Measurements from ENCODE around the gene GNAZ.
"Not testable (repeated sequence)": the region's sequence is repeated elsewhere in the genome, so short reads cannot be mapped to it uniquely, and the experiment has no call there.

Gene GNAZ

GRCh38 chr22:23047265-23047664 is 23.1 kb upstream of the GNAZ start:
- peaks cover 4 to 15% of the 10 kb centered on the region in 2 donors for H3K9me3 ChIP-seq (ENCODE audit: control insufficient read depth in 1 of 2, low read length in 2 of 2)
- no peaks in the 10 kb centered on the region for H3K36me3 ChIP-seq (ENCODE audit: control insufficient read depth in 1 of 2, insufficient read depth in 2 of 2, low read length in 2 of 2)
- no peaks in the 10 kb centered on the region for H3K27me3 ChIP-seq (ENCODE audit: low read depth, low read length)
- H3K4me3 ChIP-seq (ENCODE audit: low read depth in 1 of 2, low read length in 2 of 2) = no peak overlapping the region
- no peaks in the 10 kb centered on the region for H3K4me1 ChIP-seq (ENCODE audit: control insufficient read depth in 1 of 2, insufficient read depth in 2 of 2, low read length in 2 of 2)
- H3K27ac ChIP-seq (ENCODE audit: low read length) = no peak overlapping the region

DNA sequence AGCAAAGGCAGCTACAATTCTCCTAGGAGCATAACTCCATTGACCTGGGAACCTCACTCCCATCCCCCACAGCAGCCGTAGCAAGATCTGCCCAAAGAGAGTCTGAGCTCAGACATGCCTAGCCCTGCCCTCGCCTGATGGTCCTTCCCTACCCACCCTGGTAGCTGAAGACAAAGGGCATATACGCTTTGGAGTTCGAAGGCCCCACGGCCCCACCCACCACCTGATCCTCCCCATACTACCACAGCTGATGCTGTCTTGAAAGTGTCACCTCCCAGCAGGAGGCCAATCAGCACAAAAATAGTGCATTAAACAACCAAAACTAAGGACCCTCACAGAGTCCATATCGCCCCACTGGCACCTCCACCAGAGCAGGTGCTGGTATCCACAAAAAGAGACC is 22.6 kb upstream of the GNAZ start:
- Histone ChIP-seq H3K27ac (ENCODE audit: low read length) (no peak overlapping the region), H3K27me3 (ENCODE audit: low read depth, low read length) (no peaks in the 10 kb centered on the region), H3K4me1 (ENCODE audit: control insufficient read depth in 1 of 2, insufficient read depth in 2 of 2, low read length in 2 of 2) (no peaks in the 10 kb centered on the region), H3K4me3 (ENCODE audit: low read depth in 1 of 2, low read length in 2 of 2) (no peak overlapping the region), H3K9me3 (ENCODE audit: control insufficient read depth in 1 of 2, low read length in 2 of 2) (peaks cover 4 to 15% of the 10 kb centered on the region in 2 donors), H3K36me3 (ENCODE audit: control insufficient read depth in 1 of 2, insufficient read depth in 2 of 2, low read length in 2 of 2) (no peaks in the 10 kb centered on the region)

- H3K27ac ChIP-seq (ENCODE audit: low read length); H3K27me3 ChIP-seq (ENCODE audit: low read depth, low read length); H3K4me1 ChIP-seq (ENCODE audit: control insufficient read depth in 1 of 2, insufficient read depth in 2 of 2, low read length in 2 of 2); H3K36me3 ChIP-seq (ENCODE audit: control insufficient read depth in 1 of 2, insufficient read depth in 2 of 2, low read length in 2 of 2); H3K4me3 ChIP-seq (ENCODE audit: low read depth in 1 of 2, low read length in 2 of 2): not testable (repeated sequence)
- H3K9me3 ChIP-seq (ENCODE audit: control insufficient read depth in 1 of 2, low read length in 2 of 2) = peaks cover 4 to 17% of the 10 kb centered on the region in 2 donors
Observed at GRCh38 chr22:23050546-23050945, 19.8 kb upstream of the GNAZ start.

GRCh38 chr22:23053051-23053707 is 17.1 kb upstream of the GNAZ start:
- H3K27me3 ChIP-seq (ENCODE audit: low read depth, low read length) = no peaks in the 10 kb centered on the region
- no peaks in the 10 kb centered on the region for H3K4me1 ChIP-seq (ENCODE audit: control insufficient read depth in 1 of 2, insufficient read depth in 2 of 2, low read length in 2 of 2)
- H3K4me3 ChIP-seq (ENCODE audit: low read depth in 1 of 2, low read length in 2 of 2) = no peak overlapping the region
- peaks cover 0 to 10% of the 10 kb centered on the region in 2 donors for H3K9me3 ChIP-seq (ENCODE audit: control insufficient read depth in 1 of 2, low read length in 2 of 2)
- no peaks in the 10 kb centered on the region for H3K36me3 ChIP-seq (ENCODE audit: control insufficient read depth in 1 of 2, insufficient read depth in 2 of 2, low read length in 2 of 2)
- H3K27ac ChIP-seq (ENCODE audit: low read length) = no peak overlapping the region

- peaks cover 0 to 10% of the 10 kb centered on the region in 2 donors for H3K9me3 ChIP-seq (ENCODE audit: control insufficient read depth in 1 of 2, low read length in 2 of 2)
- no peaks in the 10 kb centered on the region for H3K27me3 ChIP-seq (ENCODE audit: low read depth, low read length)
- H3K4me1 ChIP-seq (ENCODE audit: control insufficient read depth in 1 of 2, insufficient read depth in 2 of 2, low read length in 2 of 2) = no peaks in the 10 kb centered on the region
- H3K27ac ChIP-seq (ENCODE audit: low read length) = no peak overlapping the region
- no peaks in the 10 kb centered on the region for H3K36me3 ChIP-seq (ENCODE audit: control insufficient read depth in 1 of 2, insufficient read depth in 2 of 2, low read length in 2 of 2)
- no peak overlapping the region for H3K4me3 ChIP-seq (ENCODE audit: low read depth in 1 of 2, low read length in 2 of 2)
Observed at GRCh38 chr22:23053912-23054530, 16.3 kb upstream of the GNAZ start.

DNA sequence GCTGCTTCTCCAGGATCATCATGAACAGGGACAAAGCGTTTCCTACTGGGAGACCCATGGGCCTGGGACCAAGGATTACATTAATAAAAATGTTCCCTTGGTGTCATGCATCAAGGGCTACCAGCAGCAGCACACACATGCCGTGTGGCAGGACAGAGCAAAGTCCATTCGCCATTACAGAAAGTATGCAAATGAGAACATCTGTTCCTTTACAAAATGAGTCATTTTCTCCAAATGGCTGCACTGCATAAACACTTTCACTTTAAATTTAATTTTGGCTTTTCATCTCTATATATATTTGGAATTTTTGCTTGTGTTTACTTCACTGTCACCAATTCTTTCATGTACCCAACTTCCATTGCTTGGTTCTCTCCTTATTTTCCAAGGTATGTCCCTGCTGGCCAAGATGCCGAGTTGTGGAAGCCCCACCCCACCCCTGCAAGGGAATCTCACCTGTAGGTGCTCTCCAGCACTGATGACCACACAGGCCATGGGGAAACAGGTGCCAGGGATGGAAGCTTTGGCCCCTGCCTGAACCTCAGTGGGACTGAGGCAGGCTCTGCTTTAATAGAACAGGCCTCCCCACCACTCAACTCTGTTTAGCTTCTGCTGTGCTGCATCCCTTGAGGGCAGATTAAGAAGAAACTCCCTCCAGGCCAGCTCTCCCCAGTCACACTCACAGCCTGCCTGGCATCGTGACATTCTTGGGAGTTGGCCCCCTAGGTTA is 15.6 kb upstream of the GNAZ start:
- no peak overlapping the region for H3K27ac ChIP-seq (ENCODE audit: low read length)
- peaks cover 0 to 10% of the 10 kb centered on the region in 2 donors for H3K9me3 ChIP-seq (ENCODE audit: control insufficient read depth in 1 of 2, low read length in 2 of 2)
- no peaks in the 10 kb centered on the region for H3K36me3 ChIP-seq (ENCODE audit: control insufficient read depth in 1 of 2, insufficient read depth in 2 of 2, low read length in 2 of 2)
- H3K4me1 ChIP-seq (ENCODE audit: control insufficient read depth in 1 of 2, insufficient read depth in 2 of 2, low read length in 2 of 2) = no peaks in the 10 kb centered on the region
- H3K27me3 ChIP-seq (ENCODE audit: low read depth, low read length) = no peaks in the 10 kb centered on the region
- H3K4me3 ChIP-seq (ENCODE audit: low read depth in 1 of 2, low read length in 2 of 2) = no peak overlapping the region

GRCh38 chr22:23055449-23056179 is 14.7 kb upstream of the GNAZ start:
- no peaks in the 10 kb centered on the region for H3K36me3 ChIP-seq (ENCODE audit: control insufficient read depth in 1 of 2, insufficient read depth in 2 of 2, low read length in 2 of 2)
- no peaks in the 10 kb centered on the region for H3K27me3 ChIP-seq (ENCODE audit: low read depth, low read length)

GRCh38 chr22:23057331-23057730 is 13.0 kb upstream of the GNAZ start:
- Histone ChIP-seq H3K9me3 (ENCODE audit: control insufficient read depth in 1 of 2, low read length in 2 of 2) (peaks cover 0 to 7% of the 10 kb centered on the region in 2 donors), H3K27ac (ENCODE audit: low read length) (no peak overlapping the region), H3K4me3 (ENCODE audit: low read depth in 1 of 2, low read length in 2 of 2) (no peak overlapping the region), H3K4me1 (ENCODE audit: control insufficient read depth in 1 of 2, insufficient read depth in 2 of 2, low read length in 2 of 2) (no peaks in the 10 kb centered on the region), H3K36me3 (ENCODE audit: control insufficient read depth in 1 of 2, insufficient read depth in 2 of 2, low read length in 2 of 2) (no peaks in the 10 kb centered on the region), H3K27me3 (ENCODE audit: low read depth, low read length) (no peaks in the 10 kb centered on the region)

More at GRCh38 chr22:23055449-23056179, 14.7 kb upstream of the GNAZ start:
- H3K9me3 ChIP-seq (ENCODE audit: control insufficient read depth in 1 of 2, low read length in 2 of 2) = peaks cover 0 to 10% of the 10 kb centered on the region in 2 donors
- H3K4me3 ChIP-seq (ENCODE audit: low read depth in 1 of 2, low read length in 2 of 2) = no peak overlapping the region
- H3K27ac ChIP-seq (ENCODE audit: low read length) = no peak overlapping the region
- no peaks in the 10 kb centered on the region for H3K4me1 ChIP-seq (ENCODE audit: control insufficient read depth in 1 of 2, insufficient read depth in 2 of 2, low read length in 2 of 2)

DNA sequence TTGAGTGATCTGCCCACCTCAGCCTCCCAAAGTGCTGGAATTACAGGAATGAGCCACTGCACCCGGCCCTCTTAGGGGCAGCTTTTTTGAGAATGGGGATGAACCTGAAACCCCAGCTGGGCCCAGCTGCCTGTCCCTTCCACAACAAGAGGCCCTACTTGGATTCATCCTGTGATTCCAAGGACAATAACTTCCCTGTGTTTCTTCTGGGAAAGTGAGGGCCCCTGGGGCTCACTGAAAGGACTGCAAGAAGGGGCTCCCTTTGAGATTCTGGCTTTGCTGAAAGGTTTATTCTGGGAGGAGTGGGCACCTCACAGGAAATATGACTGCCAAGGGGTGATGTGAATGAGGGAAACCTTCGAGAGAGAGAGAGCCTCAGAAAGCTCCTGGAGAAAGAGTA is 12.3 kb upstream of the GNAZ start:
- Histone ChIP-seq H3K36me3 (ENCODE audit: control insufficient read depth in 1 of 2, insufficient read depth in 2 of 2, low read length in 2 of 2) (no peaks in the 10 kb centered on the region), H3K4me3 (ENCODE audit: low read depth in 1 of 2, low read length in 2 of 2) (no peak overlapping the region), H3K4me1 (ENCODE audit: control insufficient read depth in 1 of 2, insufficient read depth in 2 of 2, low read length in 2 of 2) (no peaks in the 10 kb centered on the region)

DNA sequence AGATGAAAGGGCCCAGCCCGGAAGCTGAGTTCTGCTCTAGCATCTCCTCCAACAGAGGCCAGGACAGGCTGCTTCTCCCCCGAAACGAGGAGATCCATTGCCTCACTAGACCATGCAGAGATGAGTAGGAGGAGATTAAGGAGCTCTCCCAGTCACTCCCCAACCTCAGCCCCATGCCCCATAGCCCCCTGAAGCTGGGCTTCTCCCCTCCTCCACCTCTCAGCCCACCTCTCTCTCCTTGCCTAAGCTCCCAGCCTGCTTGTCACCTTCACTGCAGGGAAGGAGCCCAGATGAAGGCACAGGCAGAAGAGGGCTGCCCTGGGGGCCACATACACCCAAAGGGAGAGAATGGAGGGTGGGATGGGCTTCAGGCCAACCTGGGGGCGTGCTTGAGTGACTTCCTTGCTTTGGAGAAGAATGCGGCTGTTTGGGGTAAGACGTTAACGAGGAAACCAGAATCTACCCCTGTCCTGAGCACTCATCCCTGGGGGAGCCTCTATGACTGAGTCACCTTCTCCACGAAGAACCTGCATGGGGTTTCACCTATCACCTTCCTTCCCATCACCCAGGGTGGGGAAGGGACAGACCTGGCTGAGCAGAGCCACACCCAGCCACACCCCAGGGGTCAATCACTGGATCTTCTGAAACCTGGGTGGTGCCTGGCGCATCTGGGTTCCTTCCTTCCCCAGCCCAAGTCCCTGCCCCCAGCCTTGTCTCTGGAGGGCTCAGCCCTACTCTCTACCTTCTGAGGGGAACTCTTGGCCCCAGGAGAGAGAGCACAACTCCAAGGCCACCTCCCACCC is 11.6 kb upstream of the GNAZ start:
- peaks cover 0 to 7% of the 10 kb centered on the region in 2 donors for H3K9me3 ChIP-seq (ENCODE audit: control insufficient read depth in 1 of 2, low read length in 2 of 2)
- H3K36me3 ChIP-seq (ENCODE audit: control insufficient read depth in 1 of 2, insufficient read depth in 2 of 2, low read length in 2 of 2) = no peaks in the 10 kb centered on the region
- H3K4me1 ChIP-seq (ENCODE audit: control insufficient read depth in 1 of 2, insufficient read depth in 2 of 2, low read length in 2 of 2) = no peaks in the 10 kb centered on the region
- H3K27me3 ChIP-seq (ENCODE audit: low read depth, low read length) = no peaks in the 10 kb centered on the region
- H3K27ac ChIP-seq (ENCODE audit: low read length) = no peak overlapping the region
- H3K4me3 ChIP-seq (ENCODE audit: low read depth in 1 of 2, low read length in 2 of 2) = no peak overlapping the region

More for the DNA sequence above, 12.3 kb upstream of the GNAZ start:
- Histone ChIP-seq H3K9me3 (ENCODE audit: control insufficient read depth in 1 of 2, low read length in 2 of 2) (peaks cover 0 to 7% of the 10 kb centered on the region in 2 donors), H3K27ac (ENCODE audit: low read length) (no peak overlapping the region), H3K27me3 (ENCODE audit: low read depth, low read length) (no peaks in the 10 kb centered on the region)
